CD14-positive monocyte (primary cell): Measurements from ENCODE around the gene PRM3. TPM values are rescaled to one million over a fixed set of nuclear protein-coding genes. Genes with fewer than 3 reads are reported as not detected.

Experiments used
- DNase-seq, 3 donors: peaks; one replicate each; pipeline ENCODE4 v3.0.0-alpha.2; 2011 to 2022
- H2AFZ ChIP-seq: 2 replicates; pipeline ENCODE4 v1.6.0; 2012; ENCODE audit warnings: mild to moderate bottlenecking, low read depth, low read length, inconsistent platforms; ENCODE audit not compliant: insufficient read depth, poor library complexity, severe bottlenecking
- H3K27ac ChIP-seq, 2 donors: 1 replicate in 1 of 2; 2 replicates in 1 of 2; pipeline ENCODE4 v1.5.1; 2012 to 2013; ENCODE audit warnings: low read length in 2 of 2, control low read depth in 1 of 2, inconsistent platforms in 1 of 2, low read depth in 1 of 2, mild to moderate bottlenecking in 1 of 2
- H3K27me3 ChIP-seq, 2 donors: one replicate each; pipeline versions ENCODE4 v1.6.0 to v1.6.1; 2011 to 2013; ENCODE audit warnings: low read length in 2 of 2; ENCODE audit not compliant: control insufficient read depth in 2 of 2, insufficient read depth in 2 of 2
- H3K36me3 ChIP-seq, 2 donors: replicated peaks in 1 of 2; 1 replicate in 1 of 2; 2 replicates in 1 of 2; pipeline versions ENCODE4 v1.5.1 to v1.6.1; 2012 to 2013; ENCODE audit warnings: low read length in 2 of 2, control low read depth in 1 of 2, inconsistent platforms in 1 of 2, mild to moderate bottlenecking in 1 of 2; ENCODE audit not compliant: insufficient read depth in 2 of 2, control insufficient read depth in 1 of 2
- H3K4me1 ChIP-seq, 2 donors: 1 replicate in 1 of 2; 2 replicates in 1 of 2; pipeline versions ENCODE4 v1.5.1 to v1.6.1; 2012 to 2013; ENCODE audit warnings: low read length in 2 of 2, control low read depth in 1 of 2, inconsistent platforms in 1 of 2, mild to moderate bottlenecking in 1 of 2, moderate library complexity in 1 of 2; ENCODE audit not compliant: insufficient read depth in 2 of 2, control insufficient read depth in 1 of 2
- H3K4me2 ChIP-seq: replicated peaks from 2 replicates; pipeline ENCODE3; 2012; ENCODE audit warnings: low read length, moderate library complexity, mild to moderate bottlenecking; ENCODE audit not compliant: poor library complexity, severe bottlenecking; ENCODE audit errors: extremely low read depth
- H3K4me3 ChIP-seq, 3 experiments: fragments of 200-600 bp in 1 of 3; sonication (generic) in 1 of 3; replicated peaks in 1 of 3; 1 replicate in 2 of 3; 2 replicates in 1 of 3; pipeline ENCODE4 v1.5.1; 2011 to 2013; ENCODE audit warnings: low read length in 3 of 3, mild to moderate bottlenecking in 3 of 3, control low read depth in 2 of 3, low read depth in 2 of 3, inconsistent platforms in 1 of 3, moderate library complexity in 1 of 3
- H3K79me2 ChIP-seq: 2 replicates; pipeline ENCODE4 v1.6.0; 2012; ENCODE audit warnings: mild to moderate bottlenecking, control low read depth, inconsistent platforms, low read length, moderate library complexity; ENCODE audit not compliant: insufficient read depth
- H3K9ac ChIP-seq: 2 replicates; pipeline ENCODE4 v1.6.0; 2017; ENCODE audit warnings: low read length, mild to moderate bottlenecking; ENCODE audit not compliant: insufficient read depth, poor library complexity, severe bottlenecking
- H3K9me3 ChIP-seq, 2 donors: replicated peaks in 1 of 2; 1 replicate in 1 of 2; 2 replicates in 1 of 2; pipeline versions ENCODE4 v1.5.1 to v1.6.1; 2012 to 2013; ENCODE audit warnings: low read length in 2 of 2, control low read depth in 1 of 2; ENCODE audit not compliant: control insufficient read depth in 1 of 2, insufficient read depth in 1 of 2
- H4K20me1 ChIP-seq: 2 replicates; pipeline ENCODE4 v1.6.0; 2012; ENCODE audit warnings: mild to moderate bottlenecking, low read length, control low read depth, moderate library complexity; ENCODE audit not compliant: insufficient read depth
- H3K27ac Mint-ChIP-seq, 7 donors: one replicate each; pipeline ENCODE4 v1.8.0; 2020; ENCODE audit warnings: mild to moderate bottlenecking in 7 of 7, mixed read lengths in 7 of 7, moderate library complexity in 6 of 7, inconsistent platforms in 2 of 7
- H3K27me3 Mint-ChIP-seq, 3 donors: one replicate each; pipeline ENCODE4 v1.8.0; 2021 to 2022; ENCODE audit warnings: low read depth in 3 of 3, mild to moderate bottlenecking in 3 of 3, mixed read lengths in 3 of 3, moderate library complexity in 3 of 3, inconsistent platforms in 1 of 3
- H3K36me3 Mint-ChIP-seq, 2 donors: one replicate each; pipeline ENCODE4 v1.8.0; 2020; ENCODE audit warnings: mixed read lengths in 2 of 2, inconsistent platforms in 1 of 2, mild to moderate bottlenecking in 1 of 2
- H3K4me1 Mint-ChIP-seq: one replicate; pipeline ENCODE4 v1.8.0; 2020; ENCODE audit warnings: mild to moderate bottlenecking, mixed read lengths
- H3K4me3 Mint-ChIP-seq, 2 donors: one replicate each; pipeline ENCODE4 v1.8.0; 2020; ENCODE audit warnings: mild to moderate bottlenecking in 2 of 2, mixed read lengths in 2 of 2, moderate library complexity in 1 of 2
- H3K9me3 Mint-ChIP-seq, 7 donors: one replicate each; pipeline ENCODE4 v1.8.0; 2020 to 2022; ENCODE audit warnings: mixed read lengths in 7 of 7, mild to moderate bottlenecking in 6 of 7, moderate library complexity in 6 of 7, inconsistent platforms in 2 of 7
- WGBS: methylation state at CpG from one replicate; pipeline ENCODE4 v1.1.5; 2013; ENCODE audit warnings: missing lambda C conversion rate; ENCODE audit not compliant: insufficient coverage; 5-methylcytosine and 5-hydroxymethylcytosine counted together
- intact Hi-C, 2 donors: fragments of 100-400 bp; cut with micrococcal nuclease; formaldehyde crosslinking; loops; one replicate each; pipeline versions ENCODE4 v1.15.0 to v1.15.1; 2023
- polyA plus RNA-seq, 3 donors: library from polyadenylated mRNA; depleted of rRNA in 1 of 3; unstranded in 2 of 3; stranded (reverse) in 1 of 3; fragments of 300-500 nt in 2 of 3; fragments of >200 nt in 1 of 3; fragmentation: Illumina TruSeq in 2 of 3; gene quantifications; 1 replicate in 2 of 3; 2 replicates in 1 of 3; pipeline ENCODE4 v1.2.3, GENCODE V29; 2012 to 2021
- TF ChIP-seq, protein P1 (sequence below): fragments of 200-600 bp; IDR thresholded peaks from one replicate; pipeline ENCODE4 v1.8.0; 2022; ENCODE audit warnings: antibody characterized with exemption, mild to moderate bottlenecking

Gene PRM3
- polyA plus RNA-seq, 3 donors, result not detected

DNA sequence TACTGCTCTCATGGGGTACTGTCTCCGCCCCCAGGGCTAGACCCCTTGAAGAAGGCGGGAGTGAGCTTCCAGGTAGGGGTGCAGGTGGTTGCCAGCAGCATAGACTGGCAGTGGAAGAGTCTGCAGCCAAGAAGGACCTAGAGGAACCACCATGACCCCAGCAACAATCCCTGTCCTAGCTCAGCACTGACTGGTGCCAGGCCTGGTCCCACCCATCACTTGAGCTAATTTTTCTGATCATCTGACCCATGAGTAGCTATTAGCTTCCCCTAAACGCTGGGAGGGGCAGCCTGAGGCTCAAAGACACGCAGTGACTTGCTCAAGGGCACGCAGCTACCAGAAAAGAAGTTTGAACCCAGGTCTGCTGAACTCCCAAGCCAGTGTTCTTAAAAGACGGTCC, 945 bp downstream of the PRM3 start:
- Mint-ChIP-seq H3K27ac (peak overlapping the region in 1 of 7 donors; percentile 37), H3K4me1 (peaks cover 2% of the 10 kb centered on the region), H3K27me3 (peaks cover 13 to 24% (median 15%) of the 10 kb centered on the region in 3 donors), H3K9me3 (no peaks in the 10 kb centered on the region), H3K4me3 (no peak overlapping the region), H3K36me3 (no peaks in the 10 kb centered on the region)
- Histone ChIP-seq H3K4me1 (no peaks in the 10 kb centered on the region), H3K9ac (no peak overlapping the region), H3K79me2 (no peaks in the 10 kb centered on the region), H3K27ac (no peak overlapping the region), H3K4me3 (no peak overlapping the region), H3K9me3 (no peaks in the 10 kb centered on the region), H3K36me3 (no peaks in the 10 kb centered on the region), H3K4me2 (no peak overlapping the region), H3K27me3 (peaks cover 0 to 7% of the 10 kb centered on the region in 2 donors), H2AFZ (no peak overlapping the region), H4K20me1 (no peaks in the 10 kb centered on the region)
- WGBS, result 88% methylated on average over 5 of the region's 6 CpGs
- intact Hi-C loops, result no loop called here
- no peak for DNase-seq
- TF ChIP-seq, protein P1, sequence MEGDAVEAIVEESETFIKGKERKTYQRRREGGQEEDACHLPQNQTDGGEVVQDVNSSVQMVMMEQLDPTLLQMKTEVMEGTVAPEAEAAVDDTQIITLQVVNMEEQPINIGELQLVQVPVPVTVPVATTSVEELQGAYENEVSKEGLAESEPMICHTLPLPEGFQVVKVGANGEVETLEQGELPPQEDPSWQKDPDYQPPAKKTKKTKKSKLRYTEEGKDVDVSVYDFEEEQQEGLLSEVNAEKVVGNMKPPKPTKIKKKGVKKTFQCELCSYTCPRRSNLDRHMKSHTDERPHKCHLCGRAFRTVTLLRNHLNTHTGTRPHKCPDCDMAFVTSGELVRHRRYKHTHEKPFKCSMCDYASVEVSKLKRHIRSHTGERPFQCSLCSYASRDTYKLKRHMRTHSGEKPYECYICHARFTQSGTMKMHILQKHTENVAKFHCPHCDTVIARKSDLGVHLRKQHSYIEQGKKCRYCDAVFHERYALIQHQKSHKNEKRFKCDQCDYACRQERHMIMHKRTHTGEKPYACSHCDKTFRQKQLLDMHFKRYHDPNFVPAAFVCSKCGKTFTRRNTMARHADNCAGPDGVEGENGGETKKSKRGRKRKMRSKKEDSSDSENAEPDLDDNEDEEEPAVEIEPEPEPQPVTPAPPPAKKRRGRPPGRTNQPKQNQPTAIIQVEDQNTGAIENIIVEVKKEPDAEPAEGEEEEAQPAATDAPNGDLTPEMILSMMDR, result no peak

DNA sequence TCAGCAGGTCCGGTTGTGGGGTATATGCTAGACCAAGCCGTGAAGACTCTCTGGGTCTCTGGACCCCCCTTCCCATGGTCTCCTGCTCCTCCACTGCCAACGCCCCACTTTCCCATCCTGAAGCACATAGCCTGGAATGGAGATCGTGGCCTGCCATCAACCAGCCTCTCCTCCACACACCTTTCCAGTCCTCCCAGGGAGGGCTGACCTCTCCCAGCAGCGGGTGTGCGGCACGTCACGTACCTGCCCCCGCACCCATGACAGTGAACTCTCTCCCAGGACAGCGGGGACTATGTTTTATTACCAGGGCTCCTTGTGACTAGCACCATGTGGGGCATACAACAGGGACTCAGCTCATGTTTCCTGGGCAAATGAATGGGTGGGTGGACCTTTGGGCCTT, 1.8 kb downstream of the PRM3 start:
- Histone ChIP-seq H3K27me3 (peaks cover 0 to 7% of the 10 kb centered on the region in 2 donors), H3K79me2 (no peaks in the 10 kb centered on the region), H3K36me3 (no peaks in the 10 kb centered on the region), H2AFZ (no peak overlapping the region), H3K9me3 (no peaks in the 10 kb centered on the region), H3K4me3 (no peak overlapping the region), H3K27ac (no peak overlapping the region), H3K4me1 (no peaks in the 10 kb centered on the region), H3K9ac (no peak overlapping the region), H3K4me2 (no peak overlapping the region), H4K20me1 (no peaks in the 10 kb centered on the region)
- WGBS, result 99% methylated on average over 10 of the region's 10 CpGs
- TF ChIP-seq, protein P1, result no peak
- Mint-ChIP-seq H3K4me1 (peaks cover 2% of the 10 kb centered on the region), H3K4me3 (peak overlapping the region in 1 of 2 donors; percentile 22), H3K9me3 (no peaks in the 10 kb centered on the region), H3K27ac (no peak overlapping the region), H3K36me3 (no peaks in the 10 kb centered on the region), H3K27me3 (peaks cover 11 to 26% (median 18%) of the 10 kb centered on the region in 3 donors)
- no peak for DNase-seq
- intact Hi-C loops, result no loop called here
